CD4-positive, alpha-beta T cell (primary cell): ENCODE measurements around the gene CSNK2B. TPM values are rescaled to one million over a fixed set of nuclear protein-coding genes. Genes with fewer than 3 reads are reported as not detected.

Source experiments
- ATAC-seq: fragments of 200-7000 bp; cut with Tn5 transposase; one replicate; pipeline ENCODE4 v1.10.0; 2022; ENCODE audit warnings: mild to moderate bottlenecking; ENCODE audit not compliant: poor library complexity
- CTCF ChIA-PET: fragments of 350-600 bp; sonication (Branson Sonifier 250); formaldehyde crosslinking; loops from one replicate; lab custom pipeline; 2021; ENCODE audit warnings: antibody characterized with exemption, inconsistent platforms; lab: Charles Lee
- POLR2A ChIA-PET: fragments of 350-600 bp; sonication (Branson Sonifier 250); formaldehyde crosslinking; loops from one replicate; lab custom pipeline; 2021; ENCODE audit warnings: antibody characterized with exemption, inconsistent platforms; lab: Charles Lee
- DNase-seq, 14 experiments: peaks; one replicate each; pipeline ENCODE4 v3.0.0-alpha.2; 2013 to 2020; ENCODE audit warnings: mixed read lengths in 2 of 14
- H3K27ac ChIP-seq, 2 donors: one replicate each; pipeline versions ENCODE4 v1.5.1 to v1.7.0; 2013; ENCODE audit warnings: low read length in 2 of 2, low read depth in 1 of 2, mild to moderate bottlenecking in 1 of 2
- H3K27me3 ChIP-seq, 2 experiments: 1 replicate in 1 of 2; 2 replicates in 1 of 2; pipeline versions ENCODE4 v1.6.1 to v1.7.0; 2013; ENCODE audit warnings: low read length in 2 of 2, control low read depth in 1 of 2, mild to moderate bottlenecking in 1 of 2, moderate library complexity in 1 of 2; ENCODE audit not compliant: insufficient read depth in 2 of 2, control insufficient read depth in 1 of 2
- H3K36me3 ChIP-seq: one replicate; pipeline ENCODE4 v1.6.1; 2013; ENCODE audit warnings: low read length, control low read depth; ENCODE audit not compliant: insufficient read depth
- H3K4me1 ChIP-seq: one replicate; pipeline ENCODE4 v1.6.1; 2013; ENCODE audit warnings: low read length, control low read depth; ENCODE audit not compliant: insufficient read depth
- H3K4me3 ChIP-seq: one replicate; pipeline ENCODE4 v1.5.1; 2013; ENCODE audit warnings: mild to moderate bottlenecking, low read length, moderate library complexity
- H3K9me3 ChIP-seq, 2 experiments: 1 replicate in 1 of 2; 2 replicates in 1 of 2; pipeline versions ENCODE4 v1.6.1 to v1.7.0; 2013; ENCODE audit warnings: low read length in 2 of 2, mild to moderate bottlenecking in 2 of 2, control low read depth in 1 of 2, moderate library complexity in 1 of 2; ENCODE audit not compliant: control insufficient read depth in 1 of 2, insufficient read depth in 1 of 2
- H3K27ac Mint-ChIP-seq: one replicate; pipeline ENCODE4 v1.8.0; 2020; ENCODE audit warnings: mixed read lengths
- H3K27me3 Mint-ChIP-seq: one replicate; pipeline ENCODE4 v1.8.0; 2021; ENCODE audit warnings: mixed read lengths
- H3K36me3 Mint-ChIP-seq: one replicate; pipeline ENCODE4 v1.8.0; 2021; ENCODE audit warnings: low read depth, mixed read lengths
- H3K4me1 Mint-ChIP-seq: one replicate; pipeline ENCODE4 v1.8.0; 2021; ENCODE audit warnings: low read depth, mixed read lengths
- H3K4me3 Mint-ChIP-seq: one replicate; pipeline ENCODE4 v1.8.0; 2020; ENCODE audit warnings: mild to moderate bottlenecking, mixed read lengths
- H3K9me3 Mint-ChIP-seq: one replicate; pipeline ENCODE4 v1.8.0; 2020; ENCODE audit warnings: mixed read lengths
- CTCF ChIP-seq: fragments of 200-600 bp; IDR thresholded peaks from one replicate; pipeline ENCODE4 v1.8.0; 2022; ENCODE audit warnings: antibody characterized with exemption, mild to moderate bottlenecking
- intact Hi-C, 2 experiments: fragments of 100-400 bp; cut with DNase I in 1 of 2; cut with micrococcal nuclease in 1 of 2; formaldehyde crosslinking; loops; one replicate each; pipeline versions ENCODE4 v1.15.1 to v1.9.0; 2023 to 2025; cut with DNase I, micrococcal nuclease
- total RNA-seq, 174 experiments: library from RNA in 2 of 174; stranded (reverse) in 2 of 174; gene quantifications; one replicate each; pipeline ENCODE4 v1.2.3 and lab custom pipeline; 2021 to 2026

The CSNK2B gene
- total RNA-seq, 2 experiments from 2014 or later, result 88.0 to 92.6 TPM

GRCh38 chr6:31631681-31632278 is 34.1 kb upstream of the CSNK2B start:
- Mint-ChIP-seq H3K27me3 (no peaks in the 10 kb centered on the region), H3K9me3 (no peaks in the 10 kb centered on the region), H3K4me3 (no peak overlapping the region), H3K4me1 (no peaks in the 10 kb centered on the region), H3K27ac (no peak overlapping the region), H3K36me3 (peaks cover 99% of the 10 kb centered on the region)
- ATAC-seq (peak; percentile 30), DNase-seq (no peak)
- intact Hi-C loops, result no loop called here
- no peak overlapping the region for H3K27ac ChIP-seq
- peaks cover 100% of the 10 kb centered on the region for H3K36me3 ChIP-seq
- H3K27me3 ChIP-seq, result no peaks in the 10 kb centered on the region
- POLR2A ChIA-PET, result no interaction called here
- peaks cover 2% of the 10 kb centered on the region for H3K4me1 ChIP-seq
- TF ChIP-seq CTCF, result no peak
- H3K9me3 ChIP-seq, result no peaks in the 10 kb centered on the region
- no peak overlapping the region for H3K4me3 ChIP-seq
- CTCF ChIA-PET, result no interaction called here

DNA sequence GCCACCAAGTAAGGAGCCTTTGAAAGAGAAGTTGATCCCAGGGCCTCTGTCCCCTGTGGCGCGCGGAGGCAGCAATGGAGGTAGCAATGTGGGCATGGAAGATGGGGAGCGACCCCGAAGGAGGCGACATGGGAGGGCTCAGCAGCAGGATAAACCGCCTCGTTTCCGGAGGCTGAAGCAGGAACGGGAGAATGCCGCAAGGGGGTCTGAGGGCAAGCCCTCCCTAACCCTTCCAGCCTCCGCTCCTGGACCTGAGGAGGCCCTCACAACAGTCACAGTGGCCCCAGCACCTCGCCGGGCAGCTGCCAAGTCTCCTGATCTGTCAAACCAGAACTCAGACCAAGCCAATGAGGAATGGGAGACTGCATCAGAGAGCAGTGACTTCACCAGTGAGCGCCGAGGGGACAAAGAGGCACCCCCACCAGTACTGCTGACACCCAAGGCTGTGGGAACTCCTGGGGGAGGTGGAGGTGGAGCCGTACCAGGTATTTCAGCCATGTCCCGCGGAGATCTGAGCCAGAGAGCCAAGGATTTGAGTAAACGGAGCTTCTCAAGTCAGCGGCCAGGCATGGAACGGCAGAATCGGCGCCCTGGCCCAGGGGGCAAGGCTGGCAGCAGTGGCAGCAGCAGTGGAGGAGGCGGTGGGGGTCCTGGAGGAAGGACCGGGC is 33.5 kb upstream of the CSNK2B start:
- Mint-ChIP-seq H3K4me1 (no peaks in the 10 kb centered on the region), H3K4me3 (no peak overlapping the region), H3K9me3 (no peaks in the 10 kb centered on the region), H3K27me3 (no peaks in the 10 kb centered on the region), H3K27ac (no peak overlapping the region), H3K36me3 (peaks cover 99% of the 10 kb centered on the region)
- Histone ChIP-seq H3K27me3 (no peaks in the 10 kb centered on the region), H3K4me3 (no peak overlapping the region), H3K36me3 (peaks cover 100% of the 10 kb centered on the region), H3K9me3 (no peaks in the 10 kb centered on the region), H3K4me1 (peaks cover 2% of the 10 kb centered on the region), H3K27ac (no peak overlapping the region)
- TF ChIP-seq CTCF, result no peak
- POLR2A ChIA-PET, result no interaction called here
- DNase-seq, result no peak
- no peak for ATAC-seq
- intact Hi-C loops, result no loop called here
- CTCF ChIA-PET, result no interaction called here

DNA sequence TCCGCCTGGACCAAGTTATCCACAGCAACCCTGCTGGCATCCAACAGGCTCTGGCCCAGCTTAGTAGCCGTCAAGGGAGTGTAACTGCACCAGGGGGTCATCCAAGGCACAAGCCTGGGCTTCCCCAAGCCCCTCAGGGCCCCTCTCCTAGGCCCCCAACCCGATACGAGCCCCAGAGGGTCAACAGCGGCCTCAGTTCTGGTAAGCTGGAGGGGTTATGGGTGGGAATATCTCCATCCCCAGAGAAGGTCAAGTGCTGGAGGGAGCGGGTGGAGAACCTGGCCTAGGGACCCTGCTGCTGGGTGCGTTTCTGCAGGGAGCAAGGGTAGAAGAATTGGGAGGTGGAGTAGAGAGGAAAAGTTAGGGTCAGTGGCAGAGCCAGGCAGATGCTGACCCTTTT is 32.4 kb upstream of the CSNK2B start:
- H3K4me3 ChIP-seq, result no peak overlapping the region
- H3K27me3 ChIP-seq, result no peaks in the 10 kb centered on the region
- Mint-ChIP-seq H3K27ac (no peak overlapping the region), H3K4me3 (no peak overlapping the region), H3K4me1 (no peaks in the 10 kb centered on the region), H3K9me3 (no peaks in the 10 kb centered on the region), H3K36me3 (peaks cover 96% of the 10 kb centered on the region), H3K27me3 (no peaks in the 10 kb centered on the region)
- intact Hi-C loops, result no loop called here
- ChIA-PET CTCF (no interaction called here), POLR2A (no interaction called here)
- no peaks in the 10 kb centered on the region for H3K9me3 ChIP-seq
- no peak overlapping the region for H3K27ac ChIP-seq
- ATAC-seq, result no peak
- H3K36me3 ChIP-seq, result peaks cover 98% of the 10 kb centered on the region
- TF ChIP-seq CTCF, result no peak
- no peak for DNase-seq
- H3K4me1 ChIP-seq, result peaks cover 2% of the 10 kb centered on the region
